GM10248 (cell line): ENCODE results near the gene ANO2.

ENCODE experiments used
- CTCF ChIA-PET: fragments of 300-600 bp; sonication (Branson Sonifier 250); formaldehyde crosslinking; extraction: SDS; loops from one replicate; lab custom pipeline; 2021; ENCODE audit warnings: antibody characterized with exemption; lab: Yijun Ruan, JAX
- POLR2A ChIA-PET: fragments of 350-650 bp; sonication (Branson Sonifier 250); formaldehyde crosslinking; extraction: SDS; loops from one replicate; lab custom pipeline; 2020; ENCODE audit warnings: antibody characterized with exemption; lab: Yijun Ruan, JAX
- DNase-seq: peaks from one replicate; pipeline ENCODE4 v3.0.0; 2012; ENCODE audit errors: extremely low spot score
- CTCF ChIP-seq: IDR thresholded peaks from 2 replicates; pipeline ENCODE4 v1.5.1; 2012; ENCODE audit warnings: mild to moderate bottlenecking, low read depth; ENCODE audit errors: extremely low read depth, missing control alignments, control extremely low read depth

Gene ANO2

GRCh38 chr12:5626151-5626550, 318.9 kb downstream of the ANO2 start:
- no peak for DNase-seq
- POLR2A ChIA-PET: no interaction called here
- TF ChIP-seq CTCF: no peak
- CTCF ChIA-PET: no interaction called here

- ChIA-PET POLR2A (no interaction called here), CTCF (interaction anchor here (1.4 kb wide), 1 partner anchor 14 kb away, joined by 3 read pairs; no protein-coding TSS in a partner anchor)
- DNase-seq: no peak
- no peak for TF ChIP-seq CTCF
Observed at GRCh38 chr12:5624486-5625272, 320.4 kb downstream of the ANO2 start.

GRCh38 chr12:5623411-5623810, 321.6 kb downstream of the ANO2 start:
- CTCF ChIA-PET: no interaction called here
- DNase-seq: no peak

GRCh38 chr12:5622280-5622679, 322.8 kb downstream of the ANO2 start:
- CTCF ChIA-PET: no interaction called here
- POLR2A ChIA-PET: no interaction called here
- no peak for DNase-seq
- TF ChIP-seq CTCF: no peak

More at GRCh38 chr12:5623411-5623810, 321.6 kb downstream of the ANO2 start:
- POLR2A ChIA-PET: no interaction called here
- TF ChIP-seq CTCF: no peak

- ChIA-PET POLR2A (no interaction called here), CTCF (interaction anchor here (1.0 kb wide), 1 partner anchor 28 kb away, joined by 3 read pairs; no protein-coding TSS in a partner anchor)
- TF ChIP-seq CTCF: no peak
- DNase-seq: no peak
Observed at GRCh38 chr12:5621329-5621728, 323.7 kb downstream of the ANO2 start.

- no peak for TF ChIP-seq CTCF
- no peak for DNase-seq
- ChIA-PET CTCF (interaction anchor here (1.0 kb wide), 1 partner anchor 27 kb away, joined by 3 read pairs; no protein-coding TSS in a partner anchor), POLR2A (no interaction called here)
Observed at GRCh38 chr12:5620896-5621295, 324.2 kb downstream of the ANO2 start.
